GM18526 (cell line): Measurements from ENCODE around the gene LCE6A.

Experiments used
- POLR2A ChIP-seq: IDR thresholded peaks from 3 replicates; pipeline ENCODE4 v1.6.1; 2011; ENCODE audit not compliant: insufficient read length; ENCODE audit errors: extremely low read depth

The LCE6A gene

GRCh38 chr1:152886758-152887409 lies 44.2 kb downstream of the LCE6A start:
- no peak for TF ChIP-seq POLR2A

GRCh38 chr1:152888126-152888525 lies 45.5 kb downstream of the LCE6A start:
- no peak for TF ChIP-seq POLR2A
